Nephron (organoid): Measurements from ENCODE around the gene BMAL2.

Experiments used
- H3K27ac Mint-ChIP-seq, 3 experiments: 2 replicates each; pipeline ENCODE4 v1.8.0; 2020; ENCODE audit warnings: mixed read lengths in 3 of 3, mild to moderate bottlenecking in 2 of 3, moderate library complexity in 1 of 3
- H3K27me3 Mint-ChIP-seq: 2 replicates; pipeline ENCODE4 v1.8.0; 2021; ENCODE audit warnings: low read depth, mild to moderate bottlenecking, moderate library complexity, mixed read lengths
- H3K36me3 Mint-ChIP-seq: 2 replicates; pipeline ENCODE4 v1.8.0; 2020; ENCODE audit warnings: low read depth, mixed read lengths
- H3K4me1 Mint-ChIP-seq: 2 replicates; pipeline ENCODE4 v1.8.0; 2020; ENCODE audit warnings: mixed read lengths
- H3K4me3 Mint-ChIP-seq, 3 experiments: 2 replicates each; pipeline ENCODE4 v1.8.0; 2020; ENCODE audit warnings: mild to moderate bottlenecking in 3 of 3, mixed read lengths in 3 of 3, moderate library complexity in 2 of 3
- H3K9me3 Mint-ChIP-seq: 2 replicates; pipeline ENCODE4 v1.8.0; 2020; ENCODE audit warnings: mixed read lengths
- CTCF ChIP-seq, 3 experiments: fragments of 200-600 bp; sonication (generic); IDR thresholded peaks; one replicate each; pipeline ENCODE4 v1.5.0; 2021; ENCODE audit warnings: antibody characterized with exemption in 3 of 3; ENCODE audit not compliant: unreplicated experiment in 3 of 3

Gene BMAL2

DNA sequence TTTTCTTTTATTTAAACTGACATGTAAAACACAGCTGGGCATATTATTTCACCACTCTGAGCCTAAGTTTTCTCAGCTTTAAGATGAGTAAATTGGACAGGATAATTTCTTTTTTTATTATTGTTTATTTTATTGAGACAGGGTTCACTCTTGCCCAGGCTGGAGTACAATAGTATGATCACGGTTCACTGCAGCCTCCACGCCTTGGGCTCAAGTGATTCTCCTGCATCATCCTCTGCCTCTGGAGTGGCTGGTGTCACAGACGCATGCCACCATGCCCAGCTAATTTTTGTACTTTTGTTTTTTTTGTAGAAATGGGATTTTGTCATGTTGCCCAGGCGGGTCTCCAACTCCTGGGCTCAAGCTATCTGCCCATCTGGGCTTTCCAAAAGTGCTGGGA is 12.7 kb downstream of the BMAL2 start:
- Mint-ChIP-seq H3K4me3 (no peak overlapping the region), H3K27ac (no peak overlapping the region), H3K36me3 (no peaks in the 10 kb centered on the region), H3K27me3 (peaks cover 4% of the 10 kb centered on the region), H3K4me1 (no peaks in the 10 kb centered on the region), H3K9me3 (no peaks in the 10 kb centered on the region)
- no peak for TF ChIP-seq CTCF (IDR thresholded peaks at IDR 0.05; ENCODE audit: unreplicated experiment in 3 of 3)

DNA sequence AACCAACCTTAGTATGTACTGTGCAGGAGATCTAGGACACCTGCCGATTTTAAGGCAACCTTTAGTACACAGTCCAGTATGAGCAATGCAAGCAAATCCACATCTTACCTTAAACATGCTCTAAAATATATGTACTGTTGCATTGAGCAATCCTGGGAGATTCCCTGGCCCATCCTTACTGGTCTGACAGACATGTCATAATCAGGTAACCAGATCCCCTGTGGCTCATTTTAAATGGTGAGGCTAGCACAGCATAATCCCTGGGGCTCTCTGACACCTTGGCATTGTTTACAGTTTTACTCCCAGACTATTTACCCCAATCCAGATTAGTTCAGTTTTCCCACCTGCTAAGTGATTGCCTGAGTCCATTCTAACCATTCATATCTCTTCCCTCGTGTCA is 15.1 kb downstream of the BMAL2 start:
- Mint-ChIP-seq H3K27ac (no peak overlapping the region), H3K36me3 (no peaks in the 10 kb centered on the region), H3K4me1 (no peaks in the 10 kb centered on the region), H3K4me3 (no peak overlapping the region), H3K9me3 (no peaks in the 10 kb centered on the region), H3K27me3 (no peaks in the 10 kb centered on the region)
- TF ChIP-seq CTCF (IDR thresholded peaks at IDR 0.05; ENCODE audit: unreplicated experiment in 3 of 3): no peak

- H3K27ac Mint-ChIP-seq: no peak overlapping the region
- no peak overlapping the region for H3K4me3 Mint-ChIP-seq
- H3K9me3 Mint-ChIP-seq: no peaks in the 10 kb centered on the region
- no peaks in the 10 kb centered on the region for H3K36me3 Mint-ChIP-seq
- no peaks in the 10 kb centered on the region for H3K27me3 Mint-ChIP-seq
- no peaks in the 10 kb centered on the region for H3K4me1 Mint-ChIP-seq
- no peak for TF ChIP-seq CTCF (IDR thresholded peaks at IDR 0.05; ENCODE audit: unreplicated experiment in 3 of 3)
These were observed 18.8 kb downstream of the BMAL2 start for GRCh38 chr12:27351476-27351875.

- no peak for TF ChIP-seq CTCF (IDR thresholded peaks at IDR 0.05; ENCODE audit: unreplicated experiment in 3 of 3)
- Mint-ChIP-seq H3K9me3 (no peaks in the 10 kb centered on the region), H3K4me1 (no peaks in the 10 kb centered on the region), H3K36me3 (no peaks in the 10 kb centered on the region), H3K27ac (no peak overlapping the region), H3K27me3 (peaks cover 5% of the 10 kb centered on the region), H3K4me3 (no peak overlapping the region)
These were observed 22.9 kb downstream of the BMAL2 start for GRCh38 chr12:27355486-27355885.

DNA sequence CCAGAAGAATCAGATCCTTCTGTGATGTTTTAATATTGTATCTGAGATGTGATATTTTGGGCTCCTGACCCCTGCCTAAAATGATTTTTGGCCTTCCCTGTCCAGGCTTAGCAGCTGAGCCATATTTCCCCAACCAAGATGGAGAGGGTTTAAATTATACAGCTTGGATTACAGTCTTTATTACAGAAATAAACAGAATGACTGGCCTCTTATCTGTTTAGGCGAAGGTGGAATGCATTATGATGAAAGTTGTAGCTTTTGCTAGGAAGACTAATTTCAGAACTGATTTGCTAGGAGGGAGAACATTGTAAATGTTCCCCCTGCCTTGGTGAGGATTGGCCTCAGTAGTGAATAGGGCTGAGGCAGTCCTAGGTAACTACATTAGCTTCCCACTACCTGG is 23.3 kb downstream of the BMAL2 start:
- Mint-ChIP-seq H3K27ac (no peak overlapping the region), H3K36me3 (no peaks in the 10 kb centered on the region), H3K4me1 (no peaks in the 10 kb centered on the region), H3K4me3 (no peak overlapping the region), H3K9me3 (no peaks in the 10 kb centered on the region), H3K27me3 (peaks cover 5% of the 10 kb centered on the region)
- TF ChIP-seq CTCF (IDR thresholded peaks at IDR 0.05; ENCODE audit: unreplicated experiment in 3 of 3): no peak

- Mint-ChIP-seq H3K4me3 (no peak overlapping the region), H3K27ac (no peak overlapping the region), H3K36me3 (no peaks in the 10 kb centered on the region), H3K4me1 (no peaks in the 10 kb centered on the region), H3K9me3 (no peaks in the 10 kb centered on the region), H3K27me3 (peaks cover 8% of the 10 kb centered on the region)
- TF ChIP-seq CTCF (IDR thresholded peaks at IDR 0.05; ENCODE audit: unreplicated experiment in 3 of 3): no peak
These were observed 27.1 kb downstream of the BMAL2 start for GRCh38 chr12:27359578-27360340.
